Mesenchymal stem cell (in vitro differentiated cells and primary cell): ENCODE data around the gene MPG.

Experiments
- DNase-seq: peaks from one replicate; pipeline ENCODE4 v3.0.0-alpha.2; 2013
- H2AFZ ChIP-seq: one replicate; pipeline ENCODE4 v1.6.1; 2013; ENCODE audit warnings: low read depth, mild to moderate bottlenecking, control low read depth, inconsistent platforms, low read length, moderate library complexity
- H2AK5ac ChIP-seq: 2 replicates; pipeline ENCODE4 v1.6.1; 2013; ENCODE audit warnings: low read length, moderate library complexity, mild to moderate bottlenecking, inconsistent platforms; ENCODE audit not compliant: severe bottlenecking
- H2BK120ac ChIP-seq: one replicate; pipeline ENCODE4 v1.6.1; 2013; ENCODE audit warnings: low read depth, mild to moderate bottlenecking, inconsistent platforms, low read length, moderate library complexity
- H2BK12ac ChIP-seq, 2 experiments: one replicate each; pipeline ENCODE4 v1.6.1; 2013; ENCODE audit warnings: inconsistent platforms in 2 of 2, low read length in 2 of 2, mild to moderate bottlenecking in 2 of 2, moderate library complexity in 2 of 2, control low read depth in 1 of 2
- H2BK15ac ChIP-seq: one replicate; pipeline ENCODE4 v1.6.1; 2013; ENCODE audit warnings: mild to moderate bottlenecking, low read depth, inconsistent platforms; ENCODE audit not compliant: poor library complexity, severe bottlenecking
- H2BK5ac ChIP-seq: 2 replicates; pipeline ENCODE4 v1.6.1; 2013; ENCODE audit warnings: low read depth, mild to moderate bottlenecking, low read length, control low read depth, inconsistent platforms; ENCODE audit not compliant: poor library complexity, severe bottlenecking
- H3K14ac ChIP-seq, 2 experiments: one replicate each; pipeline ENCODE4 v1.6.1; 2013; ENCODE audit warnings: inconsistent platforms in 2 of 2, low read length in 2 of 2, control low read depth in 1 of 2, mild to moderate bottlenecking in 1 of 2, moderate library complexity in 1 of 2
- H3K18ac ChIP-seq, 2 experiments: one replicate each; pipeline ENCODE4 v1.6.1; 2013; ENCODE audit warnings: inconsistent platforms in 2 of 2, low read length in 2 of 2, control low read depth in 1 of 2, low read depth in 1 of 2, mild to moderate bottlenecking in 1 of 2
- H3K23ac ChIP-seq, 2 experiments: one replicate each; pipeline ENCODE4 v1.6.1; 2013; ENCODE audit warnings: inconsistent platforms in 2 of 2, low read length in 2 of 2, mild to moderate bottlenecking in 2 of 2, moderate library complexity in 2 of 2, control low read depth in 1 of 2
- H3K27ac ChIP-seq: 2 replicates; pipeline ENCODE4 v1.5.1; 2013; ENCODE audit warnings: mild to moderate bottlenecking, moderate library complexity, low read length, control low read depth, inconsistent platforms; ENCODE audit not compliant: poor library complexity, severe bottlenecking
- H3K27me3 ChIP-seq, 2 experiments: 2 replicates each; pipeline versions ENCODE4 v1.6.1 to v1.7.0; 2013; ENCODE audit warnings: low read length in 2 of 2, mild to moderate bottlenecking in 2 of 2, moderate library complexity in 2 of 2, control low read depth in 1 of 2, inconsistent platforms in 1 of 2; ENCODE audit not compliant: control insufficient read depth in 1 of 2, insufficient read depth in 1 of 2
- H3K36me3 ChIP-seq, 2 experiments: 2 replicates each; pipeline versions ENCODE4 v1.6.1 to v1.7.0; 2013; ENCODE audit warnings: low read length in 2 of 2, control low read depth in 1 of 2, inconsistent platforms in 1 of 2, low read depth in 1 of 2, mild to moderate bottlenecking in 1 of 2; ENCODE audit not compliant: insufficient read depth in 2 of 2, control insufficient read depth in 1 of 2
- H3K4ac ChIP-seq, 2 experiments: one replicate each; pipeline ENCODE4 v1.6.1; 2013; ENCODE audit warnings: inconsistent platforms in 2 of 2, low read length in 2 of 2, mild to moderate bottlenecking in 2 of 2, moderate library complexity in 2 of 2, control low read depth in 1 of 2, low read depth in 1 of 2
- H3K4me1 ChIP-seq: 2 replicates; pipeline ENCODE4 v1.6.1; 2013; ENCODE audit warnings: low read depth, low read length, control low read depth; ENCODE audit not compliant: control insufficient read depth, insufficient read depth
- H3K4me2 ChIP-seq: 2 replicates; pipeline ENCODE4 v1.6.1; 2013; ENCODE audit warnings: low read length, mild to moderate bottlenecking, inconsistent platforms; ENCODE audit not compliant: poor library complexity, severe bottlenecking
- H3K4me3 ChIP-seq, 2 experiments: 2 replicates each; pipeline versions ENCODE4 v1.5.1 to v1.7.0; 2013; ENCODE audit warnings: low read length in 2 of 2, mild to moderate bottlenecking in 2 of 2, control low read depth in 1 of 2, low read depth in 1 of 2; ENCODE audit not compliant: insufficient read depth in 1 of 2
- H3K79me1 ChIP-seq: replicated peaks from 2 replicates; pipeline ENCODE4 v1.6.1; 2013; ENCODE audit warnings: mild to moderate bottlenecking, control low read depth, low read length, inconsistent platforms; ENCODE audit not compliant: poor library complexity, severe bottlenecking
- H3K9ac ChIP-seq: 2 replicates; pipeline ENCODE4 v1.7.0; 2013; ENCODE audit warnings: mild to moderate bottlenecking, low read length, moderate library complexity
- H3K9me3 ChIP-seq: 2 replicates; pipeline ENCODE4 v1.7.0; 2013; ENCODE audit warnings: mild to moderate bottlenecking, low read length; ENCODE audit not compliant: control insufficient read depth
- H4K8ac ChIP-seq: one replicate; pipeline ENCODE4 v1.6.1; 2013; ENCODE audit warnings: inconsistent platforms, mild to moderate bottlenecking, low read length, moderate library complexity
- H4K91ac ChIP-seq: one replicate; pipeline ENCODE4 v1.6.1; 2013; ENCODE audit warnings: mild to moderate bottlenecking, low read length, inconsistent platforms
- WGBS: methylation state at CpG from one replicate; pipeline ENCODE4 v1.1.7; 2013; ENCODE audit warnings: mixed read lengths; 5-methylcytosine and 5-hydroxymethylcytosine counted together

The MPG gene

GRCh38 chr16:67884-68789, 9.9 kb upstream of the MPG start:
- H2BK15ac ChIP-seq: no peak overlapping the region
- peak overlapping the region in 1 of 2 experiments; percentile 76 for H3K14ac ChIP-seq
- H3K9me3 ChIP-seq: no peaks in the 10 kb centered on the region
- H2BK5ac ChIP-seq: peak overlapping the region; percentile 36
- H3K9ac ChIP-seq: peak overlapping the region; percentile 92
- peak overlapping the region; percentile 66 to 88 for H3K18ac ChIP-seq
- peaks cover 37% of the 10 kb centered on the region for H3K79me1 ChIP-seq
- no peak overlapping the region for H2AFZ ChIP-seq
- peak overlapping the region in 1 of 2 experiments; percentile 30 for H3K23ac ChIP-seq
- peak overlapping the region; percentile 26 for H2AK5ac ChIP-seq
- H3K27ac ChIP-seq: no peak overlapping the region
- peak overlapping the region; percentile 29 to 75 for H2BK12ac ChIP-seq
- peak overlapping the region; percentile 50 to 69 for H3K4ac ChIP-seq
- no peak overlapping the region for H3K4me2 ChIP-seq
- DNase-seq: peak; percentile 83
- H3K4me3 ChIP-seq: peak overlapping the region in 1 of 2 experiments; percentile 47
- peaks cover 71% of the 10 kb centered on the region for H3K4me1 ChIP-seq
- H3K27me3 ChIP-seq: no peaks in the 10 kb centered on the region
- H2BK120ac ChIP-seq: peak overlapping the region; percentile 37
- peak overlapping the region; percentile 95 for H4K91ac ChIP-seq
- peaks cover 24 to 67% of the 10 kb centered on the region in 2 experiments for H3K36me3 ChIP-seq
- 65% methylated on average over 26 of the region's 27 CpGs for WGBS
- peak overlapping the region; percentile 64 for H4K8ac ChIP-seq

GRCh38 chr16:69181-69580, 8.8 kb upstream of the MPG start:
- Histone ChIP-seq H2BK12ac (peak overlapping the region; percentile 42 to 51), H3K23ac (peak overlapping the region in 1 of 2 experiments; percentile 16), H3K18ac (peak overlapping the region in 1 of 2 experiments; percentile 71), H3K36me3 (peaks cover 14 to 56% of the 10 kb centered on the region in 2 experiments), H2AFZ (no peak overlapping the region), H2AK5ac (no peak overlapping the region), H2BK120ac (no peak overlapping the region), H3K4ac (peak overlapping the region in 1 of 2 experiments; percentile 9), H3K9me3 (no peaks in the 10 kb centered on the region), H3K4me1 (peaks cover 82% of the 10 kb centered on the region), H4K91ac (no peak overlapping the region), H3K79me1 (peaks cover 29% of the 10 kb centered on the region), H3K14ac (peak overlapping the region in 1 of 2 experiments; percentile 5), H3K4me2 (no peak overlapping the region), H3K27ac (no peak overlapping the region), H3K9ac (peak overlapping the region; percentile 92), H3K4me3 (peak overlapping the region in 1 of 2 experiments; percentile 47), H2BK15ac (peak overlapping the region; percentile 7), H2BK5ac (no peak overlapping the region), H4K8ac (no peak overlapping the region), H3K27me3 (no peaks in the 10 kb centered on the region)
- WGBS: 84% methylated on average over 8 of the region's 8 CpGs
- DNase-seq: no peak

GRCh38 chr16:71210-71539, 6.8 kb upstream of the MPG start:
- Histone ChIP-seq H4K8ac (peak overlapping the region; percentile 66), H3K9me3 (no peaks in the 10 kb centered on the region), H2AFZ (no peak overlapping the region), H3K18ac (peak overlapping the region; percentile 80 to 86), H3K27me3 (no peaks in the 10 kb centered on the region), H4K91ac (peak overlapping the region; percentile 92), H3K4me2 (peak overlapping the region; percentile 86), H3K4me1 (peaks cover 86% of the 10 kb centered on the region), H3K79me1 (peaks cover 13% of the 10 kb centered on the region), H3K4ac (peak overlapping the region; percentile 77 to 83), H2AK5ac (no peak overlapping the region), H3K14ac (peak overlapping the region in 1 of 2 experiments; percentile 68), H3K9ac (peak overlapping the region; percentile 92), H3K36me3 (peaks cover 0 to 40% of the 10 kb centered on the region in 2 experiments), H2BK120ac (peak overlapping the region; percentile 81), H2BK12ac (peak overlapping the region in 1 of 2 experiments; percentile 83), H3K4me3 (peak overlapping the region; percentile 36 to 96), H3K23ac (no peak overlapping the region), H2BK15ac (peak overlapping the region; percentile 61), H3K27ac (peak overlapping the region; percentile 55), H2BK5ac (no peak overlapping the region)
- WGBS: 94% methylated on average over 3 of the region's 5 CpGs
- DNase-seq: no peak
